ENCODE data around the gene TMEM39B.

DNA sequence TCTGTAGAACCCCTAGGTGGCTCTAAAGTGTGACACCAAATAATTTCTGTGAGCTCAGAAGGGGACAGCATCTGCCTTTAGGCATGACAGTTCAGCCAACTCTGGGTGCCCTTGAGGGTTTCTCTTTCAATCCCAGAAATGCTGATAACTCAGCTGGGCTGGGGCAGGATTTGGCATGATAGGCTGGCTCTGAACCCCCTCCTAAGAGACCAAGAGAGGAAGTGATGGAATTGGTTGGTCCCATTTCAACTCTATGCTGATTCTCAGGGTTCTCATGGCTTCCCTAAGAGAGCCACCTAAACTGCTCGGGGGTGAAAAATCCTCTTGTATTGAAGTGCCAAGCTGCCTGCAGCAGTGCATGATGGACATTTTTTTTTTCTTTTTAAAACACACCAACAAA lies 28.5 kb upstream of the TMEM39B start:
- TF ChIP-seq, protein P1, sequence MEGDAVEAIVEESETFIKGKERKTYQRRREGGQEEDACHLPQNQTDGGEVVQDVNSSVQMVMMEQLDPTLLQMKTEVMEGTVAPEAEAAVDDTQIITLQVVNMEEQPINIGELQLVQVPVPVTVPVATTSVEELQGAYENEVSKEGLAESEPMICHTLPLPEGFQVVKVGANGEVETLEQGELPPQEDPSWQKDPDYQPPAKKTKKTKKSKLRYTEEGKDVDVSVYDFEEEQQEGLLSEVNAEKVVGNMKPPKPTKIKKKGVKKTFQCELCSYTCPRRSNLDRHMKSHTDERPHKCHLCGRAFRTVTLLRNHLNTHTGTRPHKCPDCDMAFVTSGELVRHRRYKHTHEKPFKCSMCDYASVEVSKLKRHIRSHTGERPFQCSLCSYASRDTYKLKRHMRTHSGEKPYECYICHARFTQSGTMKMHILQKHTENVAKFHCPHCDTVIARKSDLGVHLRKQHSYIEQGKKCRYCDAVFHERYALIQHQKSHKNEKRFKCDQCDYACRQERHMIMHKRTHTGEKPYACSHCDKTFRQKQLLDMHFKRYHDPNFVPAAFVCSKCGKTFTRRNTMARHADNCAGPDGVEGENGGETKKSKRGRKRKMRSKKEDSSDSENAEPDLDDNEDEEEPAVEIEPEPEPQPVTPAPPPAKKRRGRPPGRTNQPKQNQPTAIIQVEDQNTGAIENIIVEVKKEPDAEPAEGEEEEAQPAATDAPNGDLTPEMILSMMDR (conservative IDR thresholded peaks at IDR 0.05; ENCODE audit: low read depth in 2 of 2), result no peak
- no peak for TF ChIP-seq EZH2 (IDR thresholded peaks at IDR 0.05; ENCODE audit: low read depth, unreplicated experiment)
- TF ChIP-seq, protein P2, sequence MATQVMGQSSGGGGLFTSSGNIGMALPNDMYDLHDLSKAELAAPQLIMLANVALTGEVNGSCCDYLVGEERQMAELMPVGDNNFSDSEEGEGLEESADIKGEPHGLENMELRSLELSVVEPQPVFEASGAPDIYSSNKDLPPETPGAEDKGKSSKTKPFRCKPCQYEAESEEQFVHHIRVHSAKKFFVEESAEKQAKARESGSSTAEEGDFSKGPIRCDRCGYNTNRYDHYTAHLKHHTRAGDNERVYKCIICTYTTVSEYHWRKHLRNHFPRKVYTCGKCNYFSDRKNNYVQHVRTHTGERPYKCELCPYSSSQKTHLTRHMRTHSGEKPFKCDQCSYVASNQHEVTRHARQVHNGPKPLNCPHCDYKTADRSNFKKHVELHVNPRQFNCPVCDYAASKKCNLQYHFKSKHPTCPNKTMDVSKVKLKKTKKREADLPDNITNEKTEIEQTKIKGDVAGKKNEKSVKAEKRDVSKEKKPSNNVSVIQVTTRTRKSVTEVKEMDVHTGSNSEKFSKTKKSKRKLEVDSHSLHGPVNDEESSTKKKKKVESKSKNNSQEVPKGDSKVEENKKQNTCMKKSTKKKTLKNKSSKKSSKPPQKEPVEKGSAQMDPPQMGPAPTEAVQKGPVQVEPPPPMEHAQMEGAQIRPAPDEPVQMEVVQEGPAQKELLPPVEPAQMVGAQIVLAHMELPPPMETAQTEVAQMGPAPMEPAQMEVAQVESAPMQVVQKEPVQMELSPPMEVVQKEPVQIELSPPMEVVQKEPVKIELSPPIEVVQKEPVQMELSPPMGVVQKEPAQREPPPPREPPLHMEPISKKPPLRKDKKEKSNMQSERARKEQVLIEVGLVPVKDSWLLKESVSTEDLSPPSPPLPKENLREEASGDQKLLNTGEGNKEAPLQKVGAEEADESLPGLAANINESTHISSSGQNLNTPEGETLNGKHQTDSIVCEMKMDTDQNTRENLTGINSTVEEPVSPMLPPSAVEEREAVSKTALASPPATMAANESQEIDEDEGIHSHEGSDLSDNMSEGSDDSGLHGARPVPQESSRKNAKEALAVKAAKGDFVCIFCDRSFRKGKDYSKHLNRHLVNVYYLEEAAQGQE (IDR thresholded peaks at IDR 0.05; ENCODE audit: unreplicated experiment), result no peak
- no peak for TF ChIP-seq POLR2AphosphoS5 (IDR thresholded peaks at IDR 0.05; ENCODE audit: low read depth)
- no peak for TF ChIP-seq CREB1 (CRISPR knock-in tag; IDR thresholded peaks at IDR 0.05; ENCODE audit: low read depth)
- no peak for TF ChIP-seq JUNB (IDR thresholded peaks at IDR 0.05; ENCODE audit: unreplicated experiment)
- TF ChIP-seq STAT1 (IDR thresholded peaks at IDR 0.05; ENCODE audit: unreplicated experiment), result no peak
- no peak for TF ChIP-seq EZH2phosphoT487 (IDR thresholded peaks at IDR 0.05; ENCODE audit: unreplicated experiment)
- TF ChIP-seq ZNF114 (CRISPR knock-in tag; IDR thresholded peaks at IDR 0.05), result no peak

Data from GM23338 (cell line).